ENCODE data around the gene UAP1L1. TPM values are rescaled to one million over a fixed set of nuclear protein-coding genes. Genes with fewer than 3 reads are reported as not detected.
A peak's percentile ranks its signal among the peaks of the same experiment; 100 is the strongest.

The UAP1L1 gene
- polyA plus RNA-seq, 1 donor from 2014 or later = 0.21 TPM

DNA sequence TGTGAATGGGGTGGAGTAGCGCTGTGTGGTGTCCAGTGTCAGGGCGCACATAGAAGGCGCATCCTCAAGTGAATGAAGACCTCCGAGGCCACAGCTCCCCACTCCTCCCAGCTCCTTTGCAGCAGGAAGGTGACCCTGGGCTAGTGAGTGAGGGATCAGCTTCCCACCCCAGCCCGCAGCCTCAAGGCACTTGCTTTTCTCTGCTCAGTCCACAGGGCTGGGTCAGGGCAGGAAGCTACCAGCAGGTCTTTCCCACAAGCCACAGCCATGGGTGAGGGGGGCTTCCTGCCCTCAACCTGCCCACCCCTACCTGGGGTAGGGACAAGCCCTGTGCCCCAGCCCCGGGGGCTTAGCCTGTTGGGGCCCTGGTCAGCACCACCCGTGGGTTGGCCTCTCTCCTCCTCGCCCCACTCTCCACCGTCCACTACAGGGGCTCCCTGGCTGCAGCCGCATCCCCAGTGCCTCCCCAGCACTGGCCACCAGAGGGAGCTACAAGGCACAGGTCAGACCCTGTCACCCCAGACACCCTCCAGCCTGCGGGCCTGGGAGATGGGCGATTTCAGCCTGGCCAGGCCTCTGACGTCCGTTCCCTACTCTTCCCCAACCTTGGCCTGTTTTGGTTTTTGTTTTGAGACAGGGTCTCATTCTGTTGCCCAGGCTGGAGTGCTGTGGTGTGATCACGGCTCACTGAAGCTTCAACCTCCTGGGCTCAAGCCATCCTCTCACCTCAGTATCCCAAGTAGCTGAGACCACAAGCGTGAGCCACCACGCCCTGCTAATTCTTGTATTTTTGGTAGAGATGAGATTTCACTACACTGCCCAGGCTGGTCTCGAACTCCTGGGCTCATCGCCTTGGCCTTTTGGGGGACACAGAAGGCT is 48.0 kb upstream of the UAP1L1 start:
- Histone ChIP-seq H4K20me1 (ENCODE audit: insufficient read depth) (no peaks in the 10 kb centered on the region), H2AFZ (ENCODE audit: low read depth, low read length) (no peak overlapping the region), H3F3A (ENCODE audit: insufficient read depth, low read length, poor library complexity, severe bottlenecking) (no peaks in the 10 kb centered on the region), H3K4me2 (ENCODE audit: low read length) (peak overlapping the region; percentile 70), H3K9me2 (ENCODE audit: insufficient read depth, low read length) (no peaks in the 10 kb centered on the region), H3K27ac (ENCODE audit: low read length) (no peak overlapping the region), H3K79me2 (replicated peaks; ENCODE audit: insufficient read depth, low read length) (peaks cover 5% of the 10 kb centered on the region), H3K27me3 (ENCODE audit: insufficient read depth, low read depth, low read length) (no peaks in the 10 kb centered on the region), H3K9me3 (ENCODE audit: low read length) (no peaks in the 10 kb centered on the region), H3K36me3 (ENCODE audit: insufficient read depth, low read length) (no peaks in the 10 kb centered on the region), H3K4me3 (ENCODE audit: low read length) (peak overlapping the region; percentile 91), H3K9ac (ENCODE audit: low read length) (peak overlapping the region; percentile 86)
- TF ChIP-seq, protein P1, sequence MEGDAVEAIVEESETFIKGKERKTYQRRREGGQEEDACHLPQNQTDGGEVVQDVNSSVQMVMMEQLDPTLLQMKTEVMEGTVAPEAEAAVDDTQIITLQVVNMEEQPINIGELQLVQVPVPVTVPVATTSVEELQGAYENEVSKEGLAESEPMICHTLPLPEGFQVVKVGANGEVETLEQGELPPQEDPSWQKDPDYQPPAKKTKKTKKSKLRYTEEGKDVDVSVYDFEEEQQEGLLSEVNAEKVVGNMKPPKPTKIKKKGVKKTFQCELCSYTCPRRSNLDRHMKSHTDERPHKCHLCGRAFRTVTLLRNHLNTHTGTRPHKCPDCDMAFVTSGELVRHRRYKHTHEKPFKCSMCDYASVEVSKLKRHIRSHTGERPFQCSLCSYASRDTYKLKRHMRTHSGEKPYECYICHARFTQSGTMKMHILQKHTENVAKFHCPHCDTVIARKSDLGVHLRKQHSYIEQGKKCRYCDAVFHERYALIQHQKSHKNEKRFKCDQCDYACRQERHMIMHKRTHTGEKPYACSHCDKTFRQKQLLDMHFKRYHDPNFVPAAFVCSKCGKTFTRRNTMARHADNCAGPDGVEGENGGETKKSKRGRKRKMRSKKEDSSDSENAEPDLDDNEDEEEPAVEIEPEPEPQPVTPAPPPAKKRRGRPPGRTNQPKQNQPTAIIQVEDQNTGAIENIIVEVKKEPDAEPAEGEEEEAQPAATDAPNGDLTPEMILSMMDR (IDR thresholded peaks at IDR 0.05; ENCODE audit: poor library complexity, severe bottlenecking) = peak; percentile 72
- TF ChIP-seq REST (IDR thresholded peaks at IDR 0.05; ENCODE audit: borderline replicate concordance) = no peak

GRCh38 chr9:137030006-137030405 is 47.3 kb upstream of the UAP1L1 start:
- Histone ChIP-seq H3K9ac (ENCODE audit: low read length) (no peak overlapping the region), H3K4me2 (ENCODE audit: low read length) (no peak overlapping the region), H3K27ac (ENCODE audit: low read length) (no peak overlapping the region), H4K20me1 (ENCODE audit: insufficient read depth) (no peaks in the 10 kb centered on the region), H3K27me3 (ENCODE audit: insufficient read depth, low read depth, low read length) (no peaks in the 10 kb centered on the region), H3K9me3 (ENCODE audit: low read length) (no peaks in the 10 kb centered on the region), H3K4me3 (ENCODE audit: low read length) (no peak overlapping the region), H3K79me2 (replicated peaks; ENCODE audit: insufficient read depth, low read length) (peaks cover 5% of the 10 kb centered on the region), H3K9me2 (ENCODE audit: insufficient read depth, low read length) (no peaks in the 10 kb centered on the region), H3K36me3 (ENCODE audit: insufficient read depth, low read length) (no peaks in the 10 kb centered on the region), H3F3A (ENCODE audit: insufficient read depth, low read length, poor library complexity, severe bottlenecking) (no peaks in the 10 kb centered on the region), H2AFZ (ENCODE audit: low read depth, low read length) (no peak overlapping the region)
- TF ChIP-seq TAF1 (IDR thresholded peaks at IDR 0.05; ENCODE audit: low read depth) (no peak), POLR2AphosphoS5 (IDR thresholded peaks at IDR 0.05) (no peak), MXI1 (conservative IDR thresholded peaks at IDR 0.05; ENCODE audit: poor library complexity, severe bottlenecking) (no peak), SMC3 (conservative IDR thresholded peaks at IDR 0.05; ENCODE audit: poor library complexity) (no peak)

All from neural cell (in vitro differentiated cells).